H9 (cell line): ENCODE measurements around the gene ZNF365. TPM values are rescaled to one million over a fixed set of nuclear protein-coding genes. Genes with fewer than 3 reads are reported as not detected.

Experiments
- DNase-seq: peaks from one replicate; pipeline ENCODE4 v3.0.0-alpha.2; 2017
- H2AFZ ChIP-seq: one replicate; pipeline ENCODE4 v1.6.1; 2013; ENCODE audit warnings: mild to moderate bottlenecking, low read length, control low read depth, moderate library complexity
- H2AK5ac ChIP-seq: 2 replicates; pipeline ENCODE4 v1.6.1; 2013; ENCODE audit warnings: low read length, control low read depth, mixed read lengths; ENCODE audit not compliant: insufficient read length
- H2BK120ac ChIP-seq: one replicate; pipeline ENCODE4 v1.6.1; 2013; ENCODE audit warnings: low read depth, mild to moderate bottlenecking, low read length, control low read depth, inconsistent platforms; ENCODE audit not compliant: poor library complexity, severe bottlenecking
- H2BK12ac ChIP-seq: 2 replicates; pipeline ENCODE4 v1.6.1; 2013; ENCODE audit warnings: low read length, control low read depth, mixed read lengths, low read depth; ENCODE audit not compliant: insufficient read length
- H2BK15ac ChIP-seq: 2 replicates; pipeline ENCODE4 v1.6.1; 2013; ENCODE audit warnings: low read depth, low read length, control low read depth
- H2BK20ac ChIP-seq: one replicate; pipeline ENCODE4 v1.6.1; 2013; ENCODE audit warnings: low read depth, mild to moderate bottlenecking, low read length, control low read depth, inconsistent platforms; ENCODE audit not compliant: poor library complexity, severe bottlenecking
- H2BK5ac ChIP-seq: 2 replicates; pipeline ENCODE4 v1.6.1; 2013; ENCODE audit warnings: low read length, control low read depth, mixed read lengths; ENCODE audit not compliant: insufficient read length
- H3K14ac ChIP-seq: 2 replicates; pipeline ENCODE4 v1.6.1; 2013; ENCODE audit warnings: low read length, control low read depth; ENCODE audit not compliant: insufficient read depth
- H3K18ac ChIP-seq: 2 replicates; pipeline ENCODE4 v1.6.1; 2013; ENCODE audit warnings: low read depth, mild to moderate bottlenecking, mixed read lengths, low read length, control low read depth; ENCODE audit not compliant: insufficient read length
- H3K23ac ChIP-seq: 2 replicates; pipeline ENCODE4 v1.6.1; 2013; ENCODE audit warnings: low read length, control low read depth, mixed read lengths, low read depth; ENCODE audit not compliant: insufficient read length
- H3K23me2 ChIP-seq: 2 replicates; pipeline ENCODE4 v1.6.1; 2013; ENCODE audit warnings: low read depth, mild to moderate bottlenecking, mixed read lengths, low read length, control low read depth; ENCODE audit not compliant: insufficient read length, poor library complexity, severe bottlenecking
- H3K27ac ChIP-seq: 2 replicates; pipeline ENCODE4 v1.5.1; 2013; ENCODE audit warnings: low read length, control low read depth, mixed read lengths, low read depth; ENCODE audit not compliant: insufficient read length
- H3K27me3 ChIP-seq: 2 replicates; pipeline ENCODE4 v1.6.1; 2013; ENCODE audit warnings: low read length, control low read depth, inconsistent platforms; ENCODE audit not compliant: insufficient read depth
- H3K4ac ChIP-seq: 2 replicates; pipeline ENCODE4 v1.6.1; 2013; ENCODE audit warnings: low read depth, mild to moderate bottlenecking, control low read depth, inconsistent platforms, low read length, moderate library complexity
- H3K4me1 ChIP-seq: 2 replicates; pipeline ENCODE4 v1.6.1; 2013; ENCODE audit warnings: low read length, control low read depth, inconsistent platforms; ENCODE audit not compliant: insufficient read depth
- H3K4me2 ChIP-seq: 2 replicates; pipeline ENCODE4 v1.6.1; 2013; ENCODE audit warnings: low read length, control low read depth, mixed read lengths; ENCODE audit not compliant: insufficient read length, insufficient read depth
- H3K56ac ChIP-seq: 2 replicates; pipeline ENCODE4 v1.6.1; 2013; ENCODE audit warnings: low read depth, mild to moderate bottlenecking, mixed read lengths, low read length, control low read depth; ENCODE audit not compliant: insufficient read length
- H3K79me1 ChIP-seq: 2 replicates; pipeline ENCODE4 v1.6.1; 2013; ENCODE audit warnings: low read depth, mild to moderate bottlenecking, moderate library complexity, low read length, control low read depth, inconsistent platforms; ENCODE audit not compliant: insufficient read depth, poor library complexity, severe bottlenecking
- H3K79me2 ChIP-seq: 2 replicates; pipeline ENCODE4 v1.6.1; 2013; ENCODE audit warnings: low read length, control low read depth, inconsistent platforms; ENCODE audit not compliant: insufficient read depth
- H3K9ac ChIP-seq: 2 replicates; pipeline ENCODE4 v1.6.1; 2013; ENCODE audit warnings: low read length, control low read depth, mixed read lengths; ENCODE audit not compliant: insufficient read length; ENCODE audit errors: extremely low read depth
- H3K9me3 ChIP-seq: one replicate; pipeline ENCODE4 v1.6.1; 2013; ENCODE audit warnings: low read depth, low read length, inconsistent platforms; ENCODE audit not compliant: control insufficient read depth
- H3T11ph ChIP-seq: one replicate; pipeline ENCODE4 v1.6.1; 2013; ENCODE audit warnings: mild to moderate bottlenecking, low read length, control low read depth, inconsistent platforms
- H4K20me1 ChIP-seq: one replicate; pipeline ENCODE4 v1.6.1; 2013; ENCODE audit not compliant: control insufficient read depth, insufficient read length, insufficient read depth
- H4K5ac ChIP-seq: 2 replicates; pipeline ENCODE4 v1.6.1; 2013; ENCODE audit warnings: low read depth, mild to moderate bottlenecking, mixed read lengths, low read length, control low read depth; ENCODE audit not compliant: insufficient read length
- H4K8ac ChIP-seq: replicated peaks from 2 replicates; pipeline ENCODE4 v1.6.1; 2013; ENCODE audit warnings: low read length, control low read depth, mixed read lengths, low read depth; ENCODE audit not compliant: insufficient read length
- H4K91ac ChIP-seq: 2 replicates; pipeline ENCODE4 v1.6.1; 2013; ENCODE audit warnings: low read depth, mild to moderate bottlenecking, moderate library complexity, mixed read lengths, low read length, control low read depth; ENCODE audit not compliant: insufficient read length
- H3K27ac Mint-ChIP-seq, 3 experiments: 2 replicates in 2 of 3; 3 replicates in 1 of 3; pipeline ENCODE4 v1.8.0; 2020 to 2021; ENCODE audit warnings: mixed read lengths in 3 of 3, mild to moderate bottlenecking in 1 of 3, moderate library complexity in 1 of 3
- H3K27me3 Mint-ChIP-seq: 2 replicates; pipeline ENCODE4 v1.8.0; 2021; ENCODE audit warnings: low read depth, mild to moderate bottlenecking, moderate library complexity, mixed read lengths
- H3K36me3 Mint-ChIP-seq, 3 experiments: 2 replicates in 2 of 3; 3 replicates in 1 of 3; pipeline ENCODE4 v1.8.0; 2020 to 2021; ENCODE audit warnings: low read depth in 3 of 3, mixed read lengths in 3 of 3; ENCODE audit not compliant: insufficient read depth in 1 of 3
- H3K4me1 Mint-ChIP-seq, 2 experiments: 2 replicates each; pipeline ENCODE4 v1.8.0; 2020; ENCODE audit warnings: mixed read lengths in 2 of 2
- H3K4me3 Mint-ChIP-seq, 2 experiments: 2 replicates in 1 of 2; 3 replicates in 1 of 2; pipeline ENCODE4 v1.8.0; 2020 to 2021; ENCODE audit warnings: mild to moderate bottlenecking in 2 of 2, mixed read lengths in 2 of 2, moderate library complexity in 1 of 2
- H3K9me3 Mint-ChIP-seq, 2 experiments: 2 replicates in 1 of 2; 3 replicates in 1 of 2; pipeline ENCODE4 v1.8.0; 2020; ENCODE audit warnings: mild to moderate bottlenecking in 2 of 2, mixed read lengths in 2 of 2, moderate library complexity in 1 of 2
- WGBS: extraction: QIAGEN DNeasy Blood & Tissue Kit; methylation state at CpG from one replicate; pipeline ENCODE4 v1.1.7; 2013; ENCODE audit warnings: missing lambda C conversion rate, low lambda C conversion rate, mixed read lengths; ENCODE audit not compliant: insufficient read length; ENCODE audit errors: extremely low coverage; 5-methylcytosine and 5-hydroxymethylcytosine counted together
- total RNA-seq: library from RNA; stranded (reverse); gene quantifications from 2 replicates; pipeline ENCODE4 v1.2.1, GENCODE V29; 2021
- TF ChIP-seq, protein P1 (sequence below): fragments of 200-600 bp; sonication (generic); conservative IDR thresholded peaks from 3 replicates; pipeline ENCODE4 v1.8.0; 2021; ENCODE audit warnings: antibody characterized with exemption, mild to moderate bottlenecking

The ZNF365 gene
- total RNA-seq, 1 experiment from 2014 or later, result 0.59 TPM

DNA sequence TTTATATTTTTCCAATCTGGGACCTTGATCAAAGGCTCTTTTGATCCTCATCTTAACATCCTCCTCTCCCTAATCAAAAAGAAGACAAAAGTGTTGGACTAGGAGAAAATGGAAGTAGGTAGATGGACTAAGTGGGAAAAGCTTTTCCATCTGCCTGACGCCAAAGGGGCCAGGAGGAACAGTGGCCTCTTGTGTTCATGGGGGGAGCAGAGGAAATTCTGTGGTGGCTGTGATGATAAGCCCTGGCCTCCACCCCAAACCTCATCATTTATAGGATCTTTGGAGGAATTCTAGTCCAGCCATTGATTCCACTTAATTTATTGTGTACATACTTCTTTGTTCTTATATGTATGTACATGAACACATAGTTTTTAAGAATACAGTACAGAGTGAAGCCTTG is 21.7 kb downstream of the ZNF365 start:
- peaks cover 9% of the 10 kb centered on the region in 2 experiments for H3K4me1 Mint-ChIP-seq
- Histone ChIP-seq H3K4ac (no peak overlapping the region), H2AFZ (no peak overlapping the region), H4K91ac (no peak overlapping the region), H3K14ac (no peak overlapping the region), H4K20me1 (no peaks in the 10 kb centered on the region), H3K18ac (no peak overlapping the region), H2BK120ac (no peak overlapping the region), H2AK5ac (no peak overlapping the region), H3K9me3 (no peaks in the 10 kb centered on the region), H4K5ac (no peak overlapping the region), H3K4me1 (no peaks in the 10 kb centered on the region), H2BK20ac (no peak overlapping the region), H2BK12ac (no peak overlapping the region), H3K9ac (no peak overlapping the region), H3K27ac (no peak overlapping the region), H3K56ac (no peak overlapping the region), H2BK15ac (no peak overlapping the region), H3K23me2 (no peaks in the 10 kb centered on the region), H2BK5ac (no peak overlapping the region), H3K23ac (no peak overlapping the region), H3K4me2 (no peak overlapping the region), H3K27me3 (no peaks in the 10 kb centered on the region), H3K79me1 (no peaks in the 10 kb centered on the region), H4K8ac (no peak overlapping the region), H3T11ph (no peak overlapping the region), H3K79me2 (no peaks in the 10 kb centered on the region)
- no peaks in the 10 kb centered on the region for H3K9me3 Mint-ChIP-seq
- 0 out of 2 replicates have a peak, but pooled peaks cover 3% of the 10 kb centered on the region for H3K27me3 Mint-ChIP-seq
- H3K27ac Mint-ChIP-seq, result no peak overlapping the region
- DNase-seq, result no peak
- no CpG with 5 or more reads among the region's 1 CpG for WGBS
- no peak overlapping the region for H3K4me3 Mint-ChIP-seq
- TF ChIP-seq, protein P1, sequence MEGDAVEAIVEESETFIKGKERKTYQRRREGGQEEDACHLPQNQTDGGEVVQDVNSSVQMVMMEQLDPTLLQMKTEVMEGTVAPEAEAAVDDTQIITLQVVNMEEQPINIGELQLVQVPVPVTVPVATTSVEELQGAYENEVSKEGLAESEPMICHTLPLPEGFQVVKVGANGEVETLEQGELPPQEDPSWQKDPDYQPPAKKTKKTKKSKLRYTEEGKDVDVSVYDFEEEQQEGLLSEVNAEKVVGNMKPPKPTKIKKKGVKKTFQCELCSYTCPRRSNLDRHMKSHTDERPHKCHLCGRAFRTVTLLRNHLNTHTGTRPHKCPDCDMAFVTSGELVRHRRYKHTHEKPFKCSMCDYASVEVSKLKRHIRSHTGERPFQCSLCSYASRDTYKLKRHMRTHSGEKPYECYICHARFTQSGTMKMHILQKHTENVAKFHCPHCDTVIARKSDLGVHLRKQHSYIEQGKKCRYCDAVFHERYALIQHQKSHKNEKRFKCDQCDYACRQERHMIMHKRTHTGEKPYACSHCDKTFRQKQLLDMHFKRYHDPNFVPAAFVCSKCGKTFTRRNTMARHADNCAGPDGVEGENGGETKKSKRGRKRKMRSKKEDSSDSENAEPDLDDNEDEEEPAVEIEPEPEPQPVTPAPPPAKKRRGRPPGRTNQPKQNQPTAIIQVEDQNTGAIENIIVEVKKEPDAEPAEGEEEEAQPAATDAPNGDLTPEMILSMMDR, result no peak
- H3K36me3 Mint-ChIP-seq, result no peaks in the 10 kb centered on the region
